ENCODE results near the gene CIC.

GRCh38 chr19:42271045-42271419, 2.0 kb downstream of the CIC start:
- TF ChIP-seq ZNF395 (CRISPR knock-in tag; IDR thresholded peaks at IDR 0.05) (no peak), CTCF (IDR thresholded peaks at IDR 0.05 in 2 of 3, conservative IDR thresholded peaks at IDR 0.05 in 1 of 3; ENCODE audit: insufficient read depth in 2 of 3, low read depth in 1 of 3, low read length in 3 of 3) (no peak), POLR2A (conservative IDR thresholded peaks at IDR 0.05) (no peak), BHLHE40 (IDR thresholded peaks at IDR 0.05; ENCODE audit: low read length) (no peak), HDAC1 (IDR thresholded peaks at IDR 0.05) (no peak), RBM22 (IDR thresholded peaks at IDR 0.05; ENCODE audit: low read depth, low read length, poor library complexity, severe bottlenecking) (no peak), SP1 (CRISPR knock-in tag; IDR thresholded peaks at IDR 0.05) (no peak), EHMT2 (IDR thresholded peaks at IDR 0.05) (no peak), ZNF121 (CRISPR knock-in tag; conservative IDR thresholded peaks at IDR 0.05) (no peak), TRIM24 (IDR thresholded peaks at IDR 0.05) (no peak)
- TF ChIP-seq, protein P1, sequence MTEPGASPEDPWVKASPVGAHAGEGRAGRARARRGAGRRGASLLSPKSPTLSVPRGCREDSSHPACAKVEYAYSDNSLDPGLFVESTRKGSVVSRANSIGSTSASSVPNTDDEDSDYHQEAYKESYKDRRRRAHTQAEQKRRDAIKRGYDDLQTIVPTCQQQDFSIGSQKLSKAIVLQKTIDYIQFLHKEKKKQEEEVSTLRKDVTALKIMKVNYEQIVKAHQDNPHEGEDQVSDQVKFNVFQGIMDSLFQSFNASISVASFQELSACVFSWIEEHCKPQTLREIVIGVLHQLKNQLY (CRISPR knock-in tag; conservative IDR thresholded peaks at IDR 0.05), result no peak
- TF ChIP-seq, protein P2, sequence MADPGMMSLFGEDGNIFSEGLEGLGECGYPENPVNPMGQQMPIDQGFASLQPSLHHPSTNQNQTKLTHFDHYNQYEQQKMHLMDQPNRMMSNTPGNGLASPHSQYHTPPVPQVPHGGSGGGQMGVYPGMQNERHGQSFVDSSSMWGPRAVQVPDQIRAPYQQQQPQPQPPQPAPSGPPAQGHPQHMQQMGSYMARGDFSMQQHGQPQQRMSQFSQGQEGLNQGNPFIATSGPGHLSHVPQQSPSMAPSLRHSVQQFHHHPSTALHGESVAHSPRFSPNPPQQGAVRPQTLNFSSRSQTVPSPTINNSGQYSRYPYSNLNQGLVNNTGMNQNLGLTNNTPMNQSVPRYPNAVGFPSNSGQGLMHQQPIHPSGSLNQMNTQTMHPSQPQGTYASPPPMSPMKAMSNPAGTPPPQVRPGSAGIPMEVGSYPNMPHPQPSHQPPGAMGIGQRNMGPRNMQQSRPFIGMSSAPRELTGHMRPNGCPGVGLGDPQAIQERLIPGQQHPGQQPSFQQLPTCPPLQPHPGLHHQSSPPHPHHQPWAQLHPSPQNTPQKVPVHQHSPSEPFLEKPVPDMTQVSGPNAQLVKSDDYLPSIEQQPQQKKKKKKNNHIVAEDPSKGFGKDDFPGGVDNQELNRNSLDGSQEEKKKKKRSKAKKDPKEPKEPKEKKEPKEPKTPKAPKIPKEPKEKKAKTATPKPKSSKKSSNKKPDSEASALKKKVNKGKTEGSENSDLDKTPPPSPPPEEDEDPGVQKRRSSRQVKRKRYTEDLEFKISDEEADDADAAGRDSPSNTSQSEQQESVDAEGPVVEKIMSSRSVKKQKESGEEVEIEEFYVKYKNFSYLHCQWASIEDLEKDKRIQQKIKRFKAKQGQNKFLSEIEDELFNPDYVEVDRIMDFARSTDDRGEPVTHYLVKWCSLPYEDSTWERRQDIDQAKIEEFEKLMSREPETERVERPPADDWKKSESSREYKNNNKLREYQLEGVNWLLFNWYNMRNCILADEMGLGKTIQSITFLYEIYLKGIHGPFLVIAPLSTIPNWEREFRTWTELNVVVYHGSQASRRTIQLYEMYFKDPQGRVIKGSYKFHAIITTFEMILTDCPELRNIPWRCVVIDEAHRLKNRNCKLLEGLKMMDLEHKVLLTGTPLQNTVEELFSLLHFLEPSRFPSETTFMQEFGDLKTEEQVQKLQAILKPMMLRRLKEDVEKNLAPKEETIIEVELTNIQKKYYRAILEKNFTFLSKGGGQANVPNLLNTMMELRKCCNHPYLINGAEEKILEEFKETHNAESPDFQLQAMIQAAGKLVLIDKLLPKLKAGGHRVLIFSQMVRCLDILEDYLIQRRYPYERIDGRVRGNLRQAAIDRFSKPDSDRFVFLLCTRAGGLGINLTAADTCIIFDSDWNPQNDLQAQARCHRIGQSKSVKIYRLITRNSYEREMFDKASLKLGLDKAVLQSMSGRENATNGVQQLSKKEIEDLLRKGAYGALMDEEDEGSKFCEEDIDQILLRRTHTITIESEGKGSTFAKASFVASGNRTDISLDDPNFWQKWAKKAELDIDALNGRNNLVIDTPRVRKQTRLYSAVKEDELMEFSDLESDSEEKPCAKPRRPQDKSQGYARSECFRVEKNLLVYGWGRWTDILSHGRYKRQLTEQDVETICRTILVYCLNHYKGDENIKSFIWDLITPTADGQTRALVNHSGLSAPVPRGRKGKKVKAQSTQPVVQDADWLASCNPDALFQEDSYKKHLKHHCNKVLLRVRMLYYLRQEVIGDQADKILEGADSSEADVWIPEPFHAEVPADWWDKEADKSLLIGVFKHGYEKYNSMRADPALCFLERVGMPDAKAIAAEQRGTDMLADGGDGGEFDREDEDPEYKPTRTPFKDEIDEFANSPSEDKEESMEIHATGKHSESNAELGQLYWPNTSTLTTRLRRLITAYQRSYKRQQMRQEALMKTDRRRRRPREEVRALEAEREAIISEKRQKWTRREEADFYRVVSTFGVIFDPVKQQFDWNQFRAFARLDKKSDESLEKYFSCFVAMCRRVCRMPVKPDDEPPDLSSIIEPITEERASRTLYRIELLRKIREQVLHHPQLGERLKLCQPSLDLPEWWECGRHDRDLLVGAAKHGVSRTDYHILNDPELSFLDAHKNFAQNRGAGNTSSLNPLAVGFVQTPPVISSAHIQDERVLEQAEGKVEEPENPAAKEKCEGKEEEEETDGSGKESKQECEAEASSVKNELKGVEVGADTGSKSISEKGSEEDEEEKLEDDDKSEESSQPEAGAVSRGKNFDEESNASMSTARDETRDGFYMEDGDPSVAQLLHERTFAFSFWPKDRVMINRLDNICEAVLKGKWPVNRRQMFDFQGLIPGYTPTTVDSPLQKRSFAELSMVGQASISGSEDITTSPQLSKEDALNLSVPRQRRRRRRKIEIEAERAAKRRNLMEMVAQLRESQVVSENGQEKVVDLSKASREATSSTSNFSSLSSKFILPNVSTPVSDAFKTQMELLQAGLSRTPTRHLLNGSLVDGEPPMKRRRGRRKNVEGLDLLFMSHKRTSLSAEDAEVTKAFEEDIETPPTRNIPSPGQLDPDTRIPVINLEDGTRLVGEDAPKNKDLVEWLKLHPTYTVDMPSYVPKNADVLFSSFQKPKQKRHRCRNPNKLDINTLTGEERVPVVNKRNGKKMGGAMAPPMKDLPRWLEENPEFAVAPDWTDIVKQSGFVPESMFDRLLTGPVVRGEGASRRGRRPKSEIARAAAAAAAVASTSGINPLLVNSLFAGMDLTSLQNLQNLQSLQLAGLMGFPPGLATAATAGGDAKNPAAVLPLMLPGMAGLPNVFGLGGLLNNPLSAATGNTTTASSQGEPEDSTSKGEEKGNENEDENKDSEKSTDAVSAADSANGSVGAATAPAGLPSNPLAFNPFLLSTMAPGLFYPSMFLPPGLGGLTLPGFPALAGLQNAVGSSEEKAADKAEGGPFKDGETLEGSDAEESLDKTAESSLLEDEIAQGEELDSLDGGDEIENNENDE (IDR thresholded peaks at IDR 0.05; ENCODE audit: low read depth, low read length), result no peak
